ENCODE results near the gene MGAT5B. TPM values are rescaled to one million over a fixed set of nuclear protein-coding genes. Genes with fewer than 3 reads are reported as not detected.
"Not testable (repeated sequence)": the region's sequence is repeated elsewhere in the genome, so short reads cannot be mapped to it uniquely, and the experiment has no call there.

Gene MGAT5B
- total and polyA plus RNA-seq, 11 donors = 0.07 to 0.21 (median 0.15) TPM; not detected in 6

- H3K9me3 ChIP-seq = no peaks in the 10 kb centered on the region
- DNase-seq = peak in 1 of 5 donors; percentile 44
- H3K4me1 ChIP-seq = peaks cover 0 to 16% (median 9%) of the 10 kb centered on the region in 12 donors
- peaks cover 10 to 65% (median 28%) of the 10 kb centered on the region in 9 donors for H3K27me3 ChIP-seq
- TF ChIP-seq POLR2A (IDR thresholded peaks at IDR 0.05) = no peak
- TF ChIP-seq, protein P1, sequence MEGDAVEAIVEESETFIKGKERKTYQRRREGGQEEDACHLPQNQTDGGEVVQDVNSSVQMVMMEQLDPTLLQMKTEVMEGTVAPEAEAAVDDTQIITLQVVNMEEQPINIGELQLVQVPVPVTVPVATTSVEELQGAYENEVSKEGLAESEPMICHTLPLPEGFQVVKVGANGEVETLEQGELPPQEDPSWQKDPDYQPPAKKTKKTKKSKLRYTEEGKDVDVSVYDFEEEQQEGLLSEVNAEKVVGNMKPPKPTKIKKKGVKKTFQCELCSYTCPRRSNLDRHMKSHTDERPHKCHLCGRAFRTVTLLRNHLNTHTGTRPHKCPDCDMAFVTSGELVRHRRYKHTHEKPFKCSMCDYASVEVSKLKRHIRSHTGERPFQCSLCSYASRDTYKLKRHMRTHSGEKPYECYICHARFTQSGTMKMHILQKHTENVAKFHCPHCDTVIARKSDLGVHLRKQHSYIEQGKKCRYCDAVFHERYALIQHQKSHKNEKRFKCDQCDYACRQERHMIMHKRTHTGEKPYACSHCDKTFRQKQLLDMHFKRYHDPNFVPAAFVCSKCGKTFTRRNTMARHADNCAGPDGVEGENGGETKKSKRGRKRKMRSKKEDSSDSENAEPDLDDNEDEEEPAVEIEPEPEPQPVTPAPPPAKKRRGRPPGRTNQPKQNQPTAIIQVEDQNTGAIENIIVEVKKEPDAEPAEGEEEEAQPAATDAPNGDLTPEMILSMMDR (IDR thresholded peaks at IDR 0.05) = no peak
- no peaks in the 10 kb centered on the region for H3K36me3 ChIP-seq
- intact Hi-C loops (cut with DNase I) = no loop called here
- H3K4me3 ChIP-seq = peak overlapping the region; percentile 10 to 42 (median 30)
- H3K27ac ChIP-seq = no peak overlapping the region
- peak in 1 of 4 donors; percentile 44 for ATAC-seq
- 4 to 8% (median 4%) methylated on average over 32 to 45 of the region's 45 CpGs for WGBS, 4 donors
Measured at GRCh38 chr17:76968707-76969597, 100.7 kb downstream of the MGAT5B start.

DNA sequence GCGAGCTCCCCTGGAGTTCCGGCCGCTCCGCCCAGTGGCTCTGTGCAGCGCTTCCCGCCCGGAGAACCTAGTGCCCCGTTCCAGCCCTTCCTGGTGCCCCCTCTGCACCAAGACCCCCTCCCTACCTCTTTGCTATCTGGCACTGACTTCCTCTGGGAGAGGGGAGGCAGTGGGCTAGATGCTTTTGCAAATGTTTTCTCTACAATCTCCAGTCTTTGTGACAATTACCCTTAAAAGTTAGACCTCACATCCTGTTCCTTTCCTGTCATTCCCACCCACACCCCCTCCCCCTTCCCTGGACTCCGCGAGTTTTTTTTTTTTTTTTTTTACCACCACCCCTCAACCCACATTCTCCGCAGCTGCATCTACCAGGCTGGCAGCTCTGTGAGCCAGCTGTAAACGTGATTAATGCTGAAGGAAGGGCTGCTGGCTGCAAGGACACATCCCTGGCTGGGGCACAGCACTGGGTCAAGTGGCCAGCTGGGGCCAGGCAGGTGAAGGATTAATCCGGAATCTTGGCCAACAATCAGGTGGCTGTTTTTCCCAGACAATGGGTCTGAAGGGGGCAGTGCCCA lies 101.5 kb downstream of the MGAT5B start:
- H3K27me3 ChIP-seq = peaks cover 10 to 65% (median 26%) of the 10 kb centered on the region in 9 donors
- H3K9me3 ChIP-seq = no peaks in the 10 kb centered on the region
- TF ChIP-seq, protein P1 (IDR thresholded peaks at IDR 0.05) = no peak
- no peak for TF ChIP-seq POLR2A (IDR thresholded peaks at IDR 0.05)
- peak in 1 of 4 donors; percentile 57 for ATAC-seq
- no peak overlapping the region for H3K27ac ChIP-seq
- 4% methylated on average over 13 of the region's 13 CpGs for WGBS, 4 donors
- intact Hi-C loops (cut with DNase I) = no loop called here
- peak in 1 of 5 donors; percentile 53 for DNase-seq
- H3K4me3 ChIP-seq = peak overlapping the region in 11 of 12 donors; percentile 10 to 42 (median 32)
- peaks cover 0 to 16% (median 9%) of the 10 kb centered on the region in 12 donors for H3K4me1 ChIP-seq
- no peaks in the 10 kb centered on the region for H3K36me3 ChIP-seq

- DNase-seq; H3K27ac ChIP-seq; H3K36me3 ChIP-seq; H3K4me3 ChIP-seq; intact Hi-C loops (cut with DNase I); H3K9me3 ChIP-seq; ATAC-seq: not testable (repeated sequence)
- Histone ChIP-seq H3K27me3 (peaks cover 10 to 60% (median 26%) of the 10 kb centered on the region in 9 donors), H3K4me1 (peaks cover 0 to 16% (median 9%) of the 10 kb centered on the region in 12 donors)
- WGBS, 4 donors = 87 to 97% (median 91%) methylated on average over 5 of the region's 5 CpGs
Measured at GRCh38 chr17:76970228-76970627, 102.0 kb downstream of the MGAT5B start.

DNA sequence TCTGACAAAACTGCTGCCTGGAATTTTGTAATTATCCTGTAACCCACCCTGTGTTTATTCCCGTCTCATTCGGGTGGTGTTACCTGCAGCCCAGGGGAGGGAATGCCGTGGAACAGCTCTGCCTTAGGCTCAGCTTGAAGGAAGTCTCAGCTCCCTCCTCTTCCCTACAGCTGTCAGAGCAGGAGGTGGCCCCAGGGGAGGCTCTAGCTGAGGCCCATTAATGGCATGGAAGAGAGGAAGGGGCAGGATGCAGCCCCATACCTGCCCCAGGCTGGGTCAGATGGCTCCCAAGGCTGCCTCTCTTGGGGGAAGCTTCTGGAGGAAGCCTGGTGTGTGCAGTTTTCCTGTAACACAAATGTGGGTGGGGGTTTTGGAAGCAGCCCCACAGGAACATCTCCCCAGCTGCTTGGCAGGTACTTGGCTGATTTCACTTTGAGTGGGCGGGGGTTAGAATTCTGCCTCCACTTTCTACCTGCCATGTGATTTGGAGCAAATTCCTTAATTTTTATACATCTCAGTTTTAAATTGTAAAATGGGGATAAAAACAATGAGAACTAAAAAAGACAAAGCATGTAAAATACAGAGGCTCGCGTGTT lies 103.9 kb downstream of the MGAT5B start:
- Histone ChIP-seq H3K36me3 (no peaks in the 10 kb centered on the region), H3K27ac (no peak overlapping the region), H3K4me3 (no peak overlapping the region), H3K9me3 (no peaks in the 10 kb centered on the region), H3K27me3 (peaks cover 10 to 43% (median 26%) of the 10 kb centered on the region in 9 donors), H3K4me1 (peaks cover 0 to 16% (median 9%) of the 10 kb centered on the region in 12 donors)
- no peak for ATAC-seq
- intact Hi-C loops (cut with DNase I) = no loop called here
- WGBS, 4 donors = 57 to 70% (median 65%) methylated on average over 6 of the region's 6 CpGs
- TF ChIP-seq, protein P1 (IDR thresholded peaks at IDR 0.05) = no peak
- TF ChIP-seq POLR2A (IDR thresholded peaks at IDR 0.05) = no peak
- DNase-seq = peak in 1 of 5 donors; percentile 15
